ENCODE results near the gene ADCY2.

The ADCY2 gene

DNA sequence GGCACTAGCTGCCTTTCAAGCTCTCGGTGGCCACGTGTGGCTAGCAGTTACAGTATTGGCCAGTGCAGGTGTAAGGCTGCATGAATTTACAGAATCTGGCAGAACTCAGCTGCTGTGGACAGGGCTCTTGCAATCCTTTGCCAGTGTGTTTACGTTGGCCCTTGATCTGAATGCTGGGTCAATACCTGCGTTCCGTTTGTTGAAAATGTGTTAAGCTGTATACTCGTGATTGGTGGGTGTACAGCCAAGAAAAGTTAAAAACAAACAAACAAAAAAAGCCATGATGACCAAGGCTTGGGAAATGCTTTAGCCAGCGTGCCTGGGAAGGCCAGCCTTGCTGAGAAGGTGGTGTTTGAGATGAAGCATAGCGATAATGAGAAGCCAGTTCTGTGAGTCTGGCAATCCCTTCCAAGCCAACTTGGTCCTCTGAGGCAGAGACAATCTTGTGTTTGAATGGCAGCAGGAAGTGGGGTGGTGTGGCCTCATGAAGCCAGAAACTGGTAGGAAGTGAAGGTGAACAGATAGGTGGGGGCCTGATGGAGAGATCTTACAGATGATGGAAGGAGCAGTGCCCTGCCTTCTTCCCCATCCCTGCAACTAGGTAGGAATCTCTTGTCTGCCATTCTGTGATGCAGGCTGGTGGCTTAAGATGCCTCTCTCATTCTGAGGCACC is 455.8 kb downstream of the ADCY2 start (continued):
- TF ChIP-seq GLIS3 (CRISPR knock-in tag; IDR thresholded peaks at IDR 0.05) (no peak), ZFP30 (CRISPR knock-in tag; IDR thresholded peaks at IDR 0.05) (no peak), RARB (CRISPR knock-in tag; IDR thresholded peaks at IDR 0.05) (no peak), PPARA (CRISPR knock-in tag; IDR thresholded peaks at IDR 0.05; ENCODE audit: borderline replicate concordance) (no peak)

GRCh38 chr5:7852542-7852941 is 456.6 kb downstream of the ADCY2 start:
- TF ChIP-seq GLIS3 (CRISPR knock-in tag; IDR thresholded peaks at IDR 0.05) (no peak), BACH2 (CRISPR knock-in tag; IDR thresholded peaks at IDR 0.05; ENCODE audit: borderline replicate concordance) (no peak), ZFP3 (CRISPR knock-in tag; IDR thresholded peaks at IDR 0.05) (no peak), PPARA (CRISPR knock-in tag; IDR thresholded peaks at IDR 0.05; ENCODE audit: borderline replicate concordance) (no peak), CSDC2 (CRISPR knock-in tag; IDR thresholded peaks at IDR 0.05) (no peak), TOX (CRISPR knock-in tag; IDR thresholded peaks at IDR 0.05; ENCODE audit: borderline replicate concordance) (no peak), ZC3H10 (CRISPR knock-in tag; IDR thresholded peaks at IDR 0.05) (no peak), ZFP30 (CRISPR knock-in tag; IDR thresholded peaks at IDR 0.05) (no peak), TCF4 (CRISPR knock-in tag; IDR thresholded peaks at IDR 0.05; ENCODE audit: borderline replicate concordance) (no peak), OSR1 (CRISPR knock-in tag; IDR thresholded peaks at IDR 0.05) (no peak), ISL1 (CRISPR knock-in tag; IDR thresholded peaks at IDR 0.05) (no peak), ZNF8 (CRISPR knock-in tag; IDR thresholded peaks at IDR 0.05) (no peak), SNAI2 (CRISPR knock-in tag; IDR thresholded peaks at IDR 0.05) (no peak), ARNTL (CRISPR knock-in tag; IDR thresholded peaks at IDR 0.05; ENCODE audit: borderline replicate concordance, low read depth) (no peak), ZNF70 (CRISPR knock-in tag; IDR thresholded peaks at IDR 0.05) (no peak), ZNF565 (CRISPR knock-in tag; conservative IDR thresholded peaks at IDR 0.05; ENCODE audit: low read depth) (no peak), ESRRG (CRISPR knock-in tag; IDR thresholded peaks at IDR 0.05) (no peak), RARB (CRISPR knock-in tag; IDR thresholded peaks at IDR 0.05) (no peak)
- TF ChIP-seq, protein P1, sequence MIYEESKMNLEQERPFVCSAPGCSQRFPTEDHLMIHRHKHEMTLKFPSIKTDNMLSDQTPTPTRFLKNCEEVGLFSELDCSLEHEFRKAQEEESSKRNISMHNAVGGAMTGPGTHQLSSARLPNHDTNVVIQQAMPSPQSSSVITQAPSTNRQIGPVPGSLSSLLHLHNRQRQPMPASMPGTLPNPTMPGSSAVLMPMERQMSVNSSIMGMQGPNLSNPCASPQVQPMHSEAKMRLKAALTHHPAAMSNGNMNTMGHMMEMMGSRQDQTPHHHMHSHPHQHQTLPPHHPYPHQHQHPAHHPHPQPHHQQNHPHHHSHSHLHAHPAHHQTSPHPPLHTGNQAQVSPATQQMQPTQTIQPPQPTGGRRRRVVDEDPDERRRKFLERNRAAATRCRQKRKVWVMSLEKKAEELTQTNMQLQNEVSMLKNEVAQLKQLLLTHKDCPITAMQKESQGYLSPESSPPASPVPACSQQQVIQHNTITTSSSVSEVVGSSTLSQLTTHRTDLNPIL (CRISPR knock-in tag; IDR thresholded peaks at IDR 0.05; ENCODE audit: low read depth), result no peak
- TF ChIP-seq, protein P2, sequence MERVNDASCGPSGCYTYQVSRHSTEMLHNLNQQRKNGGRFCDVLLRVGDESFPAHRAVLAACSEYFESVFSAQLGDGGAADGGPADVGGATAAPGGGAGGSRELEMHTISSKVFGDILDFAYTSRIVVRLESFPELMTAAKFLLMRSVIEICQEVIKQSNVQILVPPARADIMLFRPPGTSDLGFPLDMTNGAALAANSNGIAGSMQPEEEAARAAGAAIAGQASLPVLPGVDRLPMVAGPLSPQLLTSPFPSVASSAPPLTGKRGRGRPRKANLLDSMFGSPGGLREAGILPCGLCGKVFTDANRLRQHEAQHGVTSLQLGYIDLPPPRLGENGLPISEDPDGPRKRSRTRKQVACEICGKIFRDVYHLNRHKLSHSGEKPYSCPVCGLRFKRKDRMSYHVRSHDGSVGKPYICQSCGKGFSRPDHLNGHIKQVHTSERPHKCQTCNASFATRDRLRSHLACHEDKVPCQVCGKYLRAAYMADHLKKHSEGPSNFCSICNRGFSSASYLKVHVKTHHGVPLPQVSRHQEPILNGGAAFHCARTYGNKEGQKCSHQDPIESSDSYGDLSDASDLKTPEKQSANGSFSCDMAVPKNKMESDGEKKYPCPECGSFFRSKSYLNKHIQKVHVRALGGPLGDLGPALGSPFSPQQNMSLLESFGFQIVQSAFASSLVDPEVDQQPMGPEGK (CRISPR knock-in tag; IDR thresholded peaks at IDR 0.05; ENCODE audit: borderline replicate concordance), result no peak
- no peak for ATAC-seq

GRCh38 chr5:7852988-7853387 is 457.1 kb downstream of the ADCY2 start:
- ATAC-seq, result no peak
- TF ChIP-seq ZFP3 (CRISPR knock-in tag; IDR thresholded peaks at IDR 0.05), result no peak
- no peak for TF ChIP-seq ESRRG (CRISPR knock-in tag; IDR thresholded peaks at IDR 0.05)
- no peak for TF ChIP-seq OSR1 (CRISPR knock-in tag; IDR thresholded peaks at IDR 0.05)
- no peak for TF ChIP-seq SNAI2 (CRISPR knock-in tag; IDR thresholded peaks at IDR 0.05)
- no peak for TF ChIP-seq PPARA (CRISPR knock-in tag; IDR thresholded peaks at IDR 0.05; ENCODE audit: borderline replicate concordance)
- TF ChIP-seq, protein P2 (CRISPR knock-in tag; IDR thresholded peaks at IDR 0.05; ENCODE audit: borderline replicate concordance), result no peak
- no peak for TF ChIP-seq ZFP30 (CRISPR knock-in tag; IDR thresholded peaks at IDR 0.05)
- TF ChIP-seq CSRNP3 (CRISPR knock-in tag; IDR thresholded peaks at IDR 0.05), result no peak
- no peak for TF ChIP-seq ZNF70 (CRISPR knock-in tag; IDR thresholded peaks at IDR 0.05)
- no peak for TF ChIP-seq ZNF8 (CRISPR knock-in tag; IDR thresholded peaks at IDR 0.05)
- no peak for TF ChIP-seq ARNTL (CRISPR knock-in tag; IDR thresholded peaks at IDR 0.05; ENCODE audit: borderline replicate concordance, low read depth)
- no peak for TF ChIP-seq CSDC2 (CRISPR knock-in tag; IDR thresholded peaks at IDR 0.05)
- TF ChIP-seq POU6F1 (CRISPR knock-in tag; IDR thresholded peaks at IDR 0.05; ENCODE audit: borderline replicate concordance, low read depth), result no peak
- no peak for TF ChIP-seq ZNF565 (CRISPR knock-in tag; conservative IDR thresholded peaks at IDR 0.05; ENCODE audit: low read depth)
- no peak for TF ChIP-seq ISL1 (CRISPR knock-in tag; IDR thresholded peaks at IDR 0.05)
- TF ChIP-seq GLIS3 (CRISPR knock-in tag; IDR thresholded peaks at IDR 0.05), result no peak

Data from SK-N-SH treated with all-trans-retinoic acid at 6 μM for 48 hours (cell line).